ENCODE data around the gene CRYZL1. TPM values are rescaled to one million over a fixed set of nuclear protein-coding genes. Genes with fewer than 3 reads are reported as not detected.

CRYZL1 gene
- total and polyA plus RNA-seq, 2 donors (not counting 1 experiment from before 2014, with no cell fraction given), result 30.6 to 60.6 TPM

GRCh38 chr21:33584455-33584854, 57.1 kb downstream of the CRYZL1 start:
- ATAC-seq (ENCODE audit: low read depth) (no peak), DNase-seq (no peak)
- Histone ChIP-seq H3K79me2 (ENCODE audit: control insufficient read depth, insufficient read depth, low read length) (peaks cover 10% of the 10 kb centered on the region), H3K36me3 (replicated peaks in 1 of 2; ENCODE audit: control extremely low read depth in 1 of 2, control insufficient read depth in 1 of 2, extremely low read depth in 1 of 2, insufficient read depth in 2 of 2, low read length in 1 of 2) (no peaks in the 10 kb centered on the region), H3K9me3 (ENCODE audit: control extremely low read depth in 1 of 3, control insufficient read depth in 2 of 3, insufficient read depth in 1 of 3, low read length in 2 of 3) (no peaks in the 10 kb centered on the region), H4K20me1 (ENCODE audit: control insufficient read depth, insufficient read depth, low read length, poor library complexity, severe bottlenecking) (no peaks in the 10 kb centered on the region), H3K27me3 (replicated peaks in 1 of 4; ENCODE audit: control extremely low read depth in 1 of 4, control insufficient read depth in 3 of 4, insufficient read depth in 4 of 4, low read length in 3 of 4) (no peaks in the 10 kb centered on the region), H3K27ac (ENCODE audit: low read length in 2 of 2) (no peak overlapping the region), H3K4me2 (replicated peaks; ENCODE audit: low read depth, low read length, poor library complexity, severe bottlenecking) (no peak overlapping the region), H3K4me3 (ENCODE audit: control extremely low read depth in 1 of 5, extremely low read depth in 1 of 5, insufficient read depth in 1 of 5, low read depth in 2 of 5, low read length in 4 of 5) (no peak overlapping the region), H2AFZ (ENCODE audit: insufficient read depth, low read depth, low read length, poor library complexity, severe bottlenecking) (no peak overlapping the region), H3K4me1 (ENCODE audit: control insufficient read depth in 2 of 2, insufficient read depth in 2 of 2, low read length in 2 of 2) (peaks cover 9 to 13% of the 10 kb centered on the region in 2 donors), H3K9ac (ENCODE audit: low read length) (no peak overlapping the region)
- H3K9me3 Mint-ChIP-seq (ENCODE audit: insufficient read depth), result no peaks in the 10 kb centered on the region
- intact Hi-C loops (cut with micrococcal nuclease), result no loop called here
- no CpG with 5 or more reads among the region's 3 CpGs for WGBS (ENCODE audit: insufficient coverage)
- no peak overlapping the region for H3K4me3 Mint-ChIP-seq
- CTCF ChIA-PET, result interaction anchor here (1.9 kb wide), 1 partner anchor 23 kb away, joined by 4 read pairs; no protein-coding TSS in a partner anchor
- no peak for TF ChIP-seq EZH2 (IDR thresholded peaks at IDR 0.05; ENCODE audit: borderline replicate concordance, insufficient read depth, low read depth, low read length, poor library complexity, severe bottlenecking)
- TF ChIP-seq CTCF (IDR thresholded peaks at IDR 0.05), result no peak
- no peak overlapping the region for H3K27ac Mint-ChIP-seq
- H3K27me3 Mint-ChIP-seq, result no peaks in the 10 kb centered on the region
- H3K4me1 Mint-ChIP-seq, result peaks cover 13% of the 10 kb centered on the region
- POLR2A ChIA-PET, result no interaction called here

- WGBS (ENCODE audit: insufficient coverage), result 92% methylated on average over 6 of the region's 7 CpGs
Measured at GRCh38 chr21:33578959-33579542, 62.5 kb downstream of the CRYZL1 start.

More at GRCh38 chr21:33578959-33579542, 62.5 kb downstream of the CRYZL1 start:
- Histone ChIP-seq H3K36me3 (replicated peaks in 1 of 2; ENCODE audit: control extremely low read depth in 1 of 2, control insufficient read depth in 1 of 2, extremely low read depth in 1 of 2, insufficient read depth in 2 of 2, low read length in 1 of 2) (peaks cover 10 to 29% of the 10 kb centered on the region in 2 experiments), H3K9ac (ENCODE audit: low read length) (no peak overlapping the region), H3K27me3 (replicated peaks in 1 of 4; ENCODE audit: control extremely low read depth in 1 of 4, control insufficient read depth in 3 of 4, insufficient read depth in 4 of 4, low read length in 3 of 4) (no peaks in the 10 kb centered on the region), H3K27ac (ENCODE audit: low read length in 2 of 2) (peak overlapping the region in 1 of 2 donors; percentile 31), H4K20me1 (ENCODE audit: control insufficient read depth, insufficient read depth, low read length, poor library complexity, severe bottlenecking) (no peaks in the 10 kb centered on the region), H2AFZ (ENCODE audit: insufficient read depth, low read depth, low read length, poor library complexity, severe bottlenecking) (no peak overlapping the region), H3K4me1 (ENCODE audit: control insufficient read depth in 2 of 2, insufficient read depth in 2 of 2, low read length in 2 of 2) (no peaks in the 10 kb centered on the region), H3K4me3 (ENCODE audit: control extremely low read depth in 1 of 5, extremely low read depth in 1 of 5, insufficient read depth in 1 of 5, low read depth in 2 of 5, low read length in 4 of 5) (no peak overlapping the region), H3K9me3 (ENCODE audit: control extremely low read depth in 1 of 3, control insufficient read depth in 2 of 3, insufficient read depth in 1 of 3, low read length in 2 of 3) (no peaks in the 10 kb centered on the region), H3K79me2 (ENCODE audit: control insufficient read depth, insufficient read depth, low read length) (no peaks in the 10 kb centered on the region), H3K4me2 (replicated peaks; ENCODE audit: low read depth, low read length, poor library complexity, severe bottlenecking) (no peak overlapping the region)
- H3K27me3 Mint-ChIP-seq, result no peaks in the 10 kb centered on the region
- H3K4me3 Mint-ChIP-seq, result no peak overlapping the region
- no peak for ATAC-seq (ENCODE audit: low read depth)
- TF ChIP-seq EZH2 (IDR thresholded peaks at IDR 0.05; ENCODE audit: borderline replicate concordance, insufficient read depth, low read depth, low read length, poor library complexity, severe bottlenecking) (no peak), CTCF (IDR thresholded peaks at IDR 0.05) (no peak)
- no peak for DNase-seq
- ChIA-PET POLR2A (no interaction called here), CTCF (no interaction called here)
- peak overlapping the region; percentile 5 for H3K27ac Mint-ChIP-seq
- no peaks in the 10 kb centered on the region for H3K4me1 Mint-ChIP-seq
- intact Hi-C loops (cut with micrococcal nuclease), result no loop called here
- H3K9me3 Mint-ChIP-seq (ENCODE audit: insufficient read depth), result no peaks in the 10 kb centered on the region

Measured in B cell (primary cell).